Activated gamma-delta T cell treated with Interleukin-2 at 50 U/mL for 16 hours (primary cell): ENCODE data around the gene TET1.
A peak's percentile ranks its signal among the peaks of the same experiment; 100 is the strongest.
"Not testable (repeated sequence)": the region's sequence is repeated elsewhere in the genome, so short reads cannot be mapped to it uniquely, and the experiment has no call there.

Source experiments
- DNase-seq: peaks from one replicate; pipeline ENCODE4 v3.0.0-alpha.2; 2020

TET1 gene

GRCh38 chr10:68720793-68721672, 160.9 kb downstream of the TET1 start, which contains the start of gene CCAR1:
Gene CCAR1, plus strand, starts transcription at chr10:68721239. Its CDS starts 1,266 bp downstream, at chr10:68722505.
- DNase-seq: peak; percentile 98

- no peak for DNase-seq
Observed at GRCh38 chr10:68721673-68722335, 161.7 kb downstream of the TET1 start.

- no peak for DNase-seq
Observed at GRCh38 chr10:68725016-68725415, 164.9 kb downstream of the TET1 start.

GRCh38 chr10:68727146-68727545, 167.0 kb downstream of the TET1 start:
- DNase-seq: no peak

GRCh38 chr10:68732651-68733050, 172.5 kb downstream of the TET1 start:
- DNase-seq: no peak

- DNase-seq: no peak
Observed at GRCh38 chr10:68734349-68734748, 174.2 kb downstream of the TET1 start.

GRCh38 chr10:68735119-68735518, 175.0 kb downstream of the TET1 start:
- DNase-seq: no peak

- not testable (repeated sequence) for DNase-seq
Observed at GRCh38 chr10:68735739-68736138, 175.6 kb downstream of the TET1 start.

- not testable (repeated sequence) for DNase-seq
Observed at GRCh38 chr10:68740676-68741075, 180.5 kb downstream of the TET1 start.

- DNase-seq: no peak
Observed at GRCh38 chr10:68742397-68742796, 182.3 kb downstream of the TET1 start.
